T follicular helper cell (primary cell): ENCODE data around the gene NAP1L1.

Source experiments
- DNase-seq: peaks from one replicate; pipeline ENCODE4 v3.0.0-alpha.2; 2020; ENCODE audit warnings: low read depth
- total RNA-seq, 2 experiments: gene quantifications; one replicate each; lab custom pipeline; 2026; lab: John Stamatoyannopoulos, UW

Gene NAP1L1
- 755 to 1,236 reads per million in 2 experiments for total RNA-seq

GRCh38 chr12:76083904-76084862 lies at the start of gene NAP1L1:
Gene NAP1L1, minus strand, starts transcription at chr12:76084685. Its CDS starts 10,466 bp downstream, at chr12:76074219.
- DNase-seq, result peak; percentile 94

- no peak for DNase-seq
Observed at GRCh38 chr12:76127588-76127987, 43.1 kb upstream of the NAP1L1 start.

- DNase-seq, result no peak
Observed at GRCh38 chr12:76124456-76124855, 40.0 kb upstream of the NAP1L1 start.

- no peak for DNase-seq
Observed at GRCh38 chr12:76123259-76124212, 39.1 kb upstream of the NAP1L1 start.

GRCh38 chr12:76119887-76120286 lies 35.4 kb upstream of the NAP1L1 start:
- DNase-seq, result no peak

GRCh38 chr12:76117751-76118150 lies 33.3 kb upstream of the NAP1L1 start:
- no peak for DNase-seq

GRCh38 chr12:76117067-76117691 lies 32.7 kb upstream of the NAP1L1 start:
- no peak for DNase-seq

- no peak for DNase-seq
Observed at GRCh38 chr12:76113800-76114757, 29.6 kb upstream of the NAP1L1 start.

GRCh38 chr12:76111209-76111749 lies 26.8 kb upstream of the NAP1L1 start:
- no peak for DNase-seq

- no peak for DNase-seq
Observed at GRCh38 chr12:76109879-76110278, 25.4 kb upstream of the NAP1L1 start.

- DNase-seq, result no peak
Observed at GRCh38 chr12:76108356-76108755, 23.9 kb upstream of the NAP1L1 start.

GRCh38 chr12:76106631-76107030 lies 22.1 kb upstream of the NAP1L1 start:
- DNase-seq, result no peak

GRCh38 chr12:76103958-76104357 lies 19.5 kb upstream of the NAP1L1 start:
- DNase-seq, result no peak

GRCh38 chr12:76101739-76102385 lies 17.4 kb upstream of the NAP1L1 start:
- DNase-seq, result no peak

GRCh38 chr12:76096079-76096646 lies 11.7 kb upstream of the NAP1L1 start:
- no peak for DNase-seq

GRCh38 chr12:76094754-76095153 lies 10.3 kb upstream of the NAP1L1 start:
- DNase-seq, result no peak

- DNase-seq, result no peak
Observed at GRCh38 chr12:76091246-76091754, 6.8 kb upstream of the NAP1L1 start.

- peak; percentile 33 for DNase-seq
Observed at GRCh38 chr12:76085520-76085868, 1.0 kb upstream of the NAP1L1 start.

- peak; percentile 35 for DNase-seq
Observed at GRCh38 chr12:76084863-76085519, 506 bp upstream of the NAP1L1 start.
